ENCODE data around the gene RIN2. TPM values are rescaled to one million over a fixed set of nuclear protein-coding genes. Genes with fewer than 3 reads are reported as not detected.
A peak's percentile ranks its signal among the peaks of the same experiment; 100 is the strongest.

The RIN2 gene, protein sequence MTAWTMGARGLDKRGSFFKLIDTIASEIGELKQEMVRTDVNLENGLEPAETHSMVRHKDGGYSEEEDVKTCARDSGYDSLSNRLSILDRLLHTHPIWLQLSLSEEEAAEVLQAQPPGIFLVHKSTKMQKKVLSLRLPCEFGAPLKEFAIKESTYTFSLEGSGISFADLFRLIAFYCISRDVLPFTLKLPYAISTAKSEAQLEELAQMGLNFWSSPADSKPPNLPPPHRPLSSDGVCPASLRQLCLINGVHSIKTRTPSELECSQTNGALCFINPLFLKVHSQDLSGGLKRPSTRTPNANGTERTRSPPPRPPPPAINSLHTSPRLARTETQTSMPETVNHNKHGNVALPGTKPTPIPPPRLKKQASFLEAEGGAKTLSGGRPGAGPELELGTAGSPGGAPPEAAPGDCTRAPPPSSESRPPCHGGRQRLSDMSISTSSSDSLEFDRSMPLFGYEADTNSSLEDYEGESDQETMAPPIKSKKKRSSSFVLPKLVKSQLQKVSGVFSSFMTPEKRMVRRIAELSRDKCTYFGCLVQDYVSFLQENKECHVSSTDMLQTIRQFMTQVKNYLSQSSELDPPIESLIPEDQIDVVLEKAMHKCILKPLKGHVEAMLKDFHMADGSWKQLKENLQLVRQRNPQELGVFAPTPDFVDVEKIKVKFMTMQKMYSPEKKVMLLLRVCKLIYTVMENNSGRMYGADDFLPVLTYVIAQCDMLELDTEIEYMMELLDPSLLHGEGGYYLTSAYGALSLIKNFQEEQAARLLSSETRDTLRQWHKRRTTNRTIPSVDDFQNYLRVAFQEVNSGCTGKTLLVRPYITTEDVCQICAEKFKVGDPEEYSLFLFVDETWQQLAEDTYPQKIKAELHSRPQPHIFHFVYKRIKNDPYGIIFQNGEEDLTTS
- 30.6 and 34.1 TPM in 2 replicates for total RNA-seq

DNA sequence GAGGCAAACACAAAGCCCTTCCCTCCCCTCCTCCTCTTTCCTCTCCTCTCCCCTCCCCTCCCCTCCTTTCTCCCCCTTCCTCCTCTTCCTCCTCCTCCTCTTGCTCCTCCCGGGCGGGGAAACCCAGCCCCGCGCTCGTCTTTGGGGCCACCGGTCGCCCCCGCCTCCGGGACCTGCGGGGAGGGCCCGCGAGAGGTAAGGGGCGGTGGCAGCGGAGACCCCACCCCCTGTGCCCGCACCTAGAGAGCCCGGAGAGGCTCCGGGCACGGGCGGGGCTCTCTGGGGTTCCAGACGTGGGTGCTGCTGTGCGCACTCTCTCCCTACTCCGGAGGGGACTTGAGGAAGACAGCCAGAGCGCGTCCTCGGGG, at the start of gene RIN2:
TSS of gene RIN2 (plus strand) at position 126 of the 368 bp plus-strand sequence. CDS start 131,344 bp downstream, outside the sequence.
- peak within 1 kb of the TSS; percentile 85 for H3K4me3 ChIP-seq (ENCODE audit: low read depth, low read length)
- H3K27me3 ChIP-seq (ENCODE audit: control insufficient read depth, insufficient read depth, low read length): no peaks in the 10 kb centered on the region
- H3K36me3 ChIP-seq (ENCODE audit: control insufficient read depth, insufficient read depth, low read length): no peaks in the 10 kb centered on the region
- DNase-seq (ENCODE audit: low read depth): no peak
- TF ChIP-seq, protein P1, sequence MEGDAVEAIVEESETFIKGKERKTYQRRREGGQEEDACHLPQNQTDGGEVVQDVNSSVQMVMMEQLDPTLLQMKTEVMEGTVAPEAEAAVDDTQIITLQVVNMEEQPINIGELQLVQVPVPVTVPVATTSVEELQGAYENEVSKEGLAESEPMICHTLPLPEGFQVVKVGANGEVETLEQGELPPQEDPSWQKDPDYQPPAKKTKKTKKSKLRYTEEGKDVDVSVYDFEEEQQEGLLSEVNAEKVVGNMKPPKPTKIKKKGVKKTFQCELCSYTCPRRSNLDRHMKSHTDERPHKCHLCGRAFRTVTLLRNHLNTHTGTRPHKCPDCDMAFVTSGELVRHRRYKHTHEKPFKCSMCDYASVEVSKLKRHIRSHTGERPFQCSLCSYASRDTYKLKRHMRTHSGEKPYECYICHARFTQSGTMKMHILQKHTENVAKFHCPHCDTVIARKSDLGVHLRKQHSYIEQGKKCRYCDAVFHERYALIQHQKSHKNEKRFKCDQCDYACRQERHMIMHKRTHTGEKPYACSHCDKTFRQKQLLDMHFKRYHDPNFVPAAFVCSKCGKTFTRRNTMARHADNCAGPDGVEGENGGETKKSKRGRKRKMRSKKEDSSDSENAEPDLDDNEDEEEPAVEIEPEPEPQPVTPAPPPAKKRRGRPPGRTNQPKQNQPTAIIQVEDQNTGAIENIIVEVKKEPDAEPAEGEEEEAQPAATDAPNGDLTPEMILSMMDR (IDR thresholded peaks at IDR 0.05; ENCODE audit: insufficient read depth, low read length, poor library complexity, severe bottlenecking): no peak

DNA sequence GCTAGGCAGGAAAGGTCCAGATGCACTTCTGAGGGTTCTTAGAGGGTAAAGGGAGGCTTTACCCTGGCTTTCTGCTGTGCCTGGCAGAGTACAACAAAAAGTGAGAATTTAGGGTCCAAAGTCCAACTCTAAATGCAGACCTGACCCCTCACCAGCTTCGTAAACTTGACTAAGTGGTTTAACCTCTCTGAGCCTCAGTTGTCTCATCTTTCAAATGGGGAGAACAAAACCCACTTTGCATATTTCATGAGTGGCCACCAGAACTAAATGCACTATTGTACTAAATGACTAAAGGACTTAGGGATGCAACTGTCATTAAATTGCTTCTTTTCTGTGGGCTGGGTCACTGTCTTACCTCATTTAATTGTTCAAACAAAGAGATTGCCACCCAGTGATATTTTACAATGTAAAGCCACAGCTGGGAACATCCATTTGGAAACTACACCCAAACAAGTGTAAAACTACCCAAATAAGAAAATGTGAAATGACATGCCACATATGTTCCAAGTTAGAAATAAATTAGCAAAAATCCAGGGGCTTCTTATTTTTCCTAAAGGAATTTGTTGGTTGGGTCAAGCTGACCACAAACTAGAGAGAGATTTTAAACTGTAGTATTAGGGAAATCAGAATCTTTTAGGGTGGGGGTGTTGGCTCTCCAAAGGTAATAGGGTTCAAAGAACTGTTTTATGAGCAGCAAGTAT, 48.3 kb upstream of the RIN2 start:
- Histone ChIP-seq H3K27me3 (ENCODE audit: control insufficient read depth, insufficient read depth, low read length) (peaks cover 2% of the 10 kb centered on the region), H3K4me3 (ENCODE audit: low read depth, low read length) (no peak overlapping the region), H3K36me3 (ENCODE audit: control insufficient read depth, insufficient read depth, low read length) (no peaks in the 10 kb centered on the region)
- TF ChIP-seq, protein P1 (IDR thresholded peaks at IDR 0.05; ENCODE audit: insufficient read depth, low read length, poor library complexity, severe bottlenecking): no peak
- DNase-seq (ENCODE audit: low read depth): no peak

GRCh38 chr20:19710336-19711120, 47.5 kb upstream of the RIN2 start:
- no peak for DNase-seq (ENCODE audit: low read depth)
- Histone ChIP-seq H3K27me3 (ENCODE audit: control insufficient read depth, insufficient read depth, low read length) (peaks cover 2% of the 10 kb centered on the region), H3K4me3 (ENCODE audit: low read depth, low read length) (no peak overlapping the region), H3K36me3 (ENCODE audit: control insufficient read depth, insufficient read depth, low read length) (no peaks in the 10 kb centered on the region)
- TF ChIP-seq, protein P1 (IDR thresholded peaks at IDR 0.05; ENCODE audit: insufficient read depth, low read length, poor library complexity, severe bottlenecking): no peak

DNA sequence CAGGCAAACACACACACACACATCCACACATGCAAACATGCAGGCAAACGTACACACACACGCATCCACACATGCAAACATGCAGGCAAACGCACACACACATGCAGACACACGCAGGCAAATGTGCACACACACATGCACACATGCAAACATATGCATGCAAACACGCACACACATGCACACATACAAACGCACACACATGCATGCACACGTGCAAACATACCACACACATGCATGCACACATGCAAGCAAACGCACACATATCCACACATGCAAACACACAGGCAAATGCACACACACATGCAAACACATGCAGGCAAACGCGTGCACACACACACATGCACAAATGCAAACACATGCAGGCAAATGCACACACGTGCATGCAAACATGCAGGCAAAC, 46.9 kb upstream of the RIN2 start:
- TF ChIP-seq, protein P1 (IDR thresholded peaks at IDR 0.05; ENCODE audit: insufficient read depth, low read length, poor library complexity, severe bottlenecking): no peak
- Histone ChIP-seq H3K36me3 (ENCODE audit: control insufficient read depth, insufficient read depth, low read length) (no peaks in the 10 kb centered on the region), H3K4me3 (ENCODE audit: low read depth, low read length) (no peak overlapping the region), H3K27me3 (ENCODE audit: control insufficient read depth, insufficient read depth, low read length) (peaks cover 2% of the 10 kb centered on the region)
- DNase-seq (ENCODE audit: low read depth): no peak

DNA sequence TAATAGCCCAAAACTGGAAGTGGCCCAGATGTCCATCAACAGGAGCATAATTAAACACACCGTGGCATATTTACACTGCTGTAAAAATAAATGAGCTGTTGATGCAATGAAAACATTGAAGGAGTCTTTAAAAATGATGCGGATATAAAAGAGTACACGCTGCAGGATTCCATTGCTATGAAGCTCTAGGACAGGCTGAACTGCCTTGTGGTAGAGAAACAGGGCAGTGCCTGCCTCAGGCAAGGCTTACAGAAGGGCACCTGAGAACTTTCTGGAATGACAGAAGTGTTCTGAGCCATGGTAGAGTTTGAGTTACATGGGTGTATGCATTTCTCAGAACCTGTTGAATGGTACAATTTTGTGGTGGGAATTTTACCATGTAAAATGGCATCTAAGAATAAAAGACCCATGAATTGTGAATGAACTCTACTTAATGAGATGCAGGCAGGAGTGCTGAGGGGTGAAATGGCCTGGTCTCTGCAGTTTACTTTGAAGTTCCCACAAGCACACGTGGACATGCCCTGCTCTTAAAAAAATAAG, 45.3 kb upstream of the RIN2 start:
- TF ChIP-seq, protein P1 (IDR thresholded peaks at IDR 0.05; ENCODE audit: insufficient read depth, low read length, poor library complexity, severe bottlenecking): no peak
- Histone ChIP-seq H3K36me3 (ENCODE audit: control insufficient read depth, insufficient read depth, low read length) (no peaks in the 10 kb centered on the region), H3K27me3 (ENCODE audit: control insufficient read depth, insufficient read depth, low read length) (peaks cover 2% of the 10 kb centered on the region), H3K4me3 (ENCODE audit: low read depth, low read length) (no peak overlapping the region)
- no peak for DNase-seq (ENCODE audit: low read depth)
